Dedifferentiated amniotic fluid mesenchymal stem cell (primary cell): Measurements from ENCODE around the gene PRXL2B.

ENCODE experiments used
- DNase-seq: peaks from one replicate; pipeline ENCODE4 v3.0.0-alpha.2; 2016; ENCODE audit errors: extremely low spot score

Gene PRXL2B

GRCh38 chr1:2635361-2636010 lies 48.9 kb downstream of the PRXL2B start:
- DNase-seq = no peak

GRCh38 chr1:2636733-2637132 lies 50.2 kb downstream of the PRXL2B start:
- DNase-seq = no peak

- DNase-seq = no peak
Measured at GRCh38 chr1:2637442-2638145, 51.0 kb downstream of the PRXL2B start.

GRCh38 chr1:2638466-2639115 lies 52.0 kb downstream of the PRXL2B start:
- DNase-seq = no peak

DNA sequence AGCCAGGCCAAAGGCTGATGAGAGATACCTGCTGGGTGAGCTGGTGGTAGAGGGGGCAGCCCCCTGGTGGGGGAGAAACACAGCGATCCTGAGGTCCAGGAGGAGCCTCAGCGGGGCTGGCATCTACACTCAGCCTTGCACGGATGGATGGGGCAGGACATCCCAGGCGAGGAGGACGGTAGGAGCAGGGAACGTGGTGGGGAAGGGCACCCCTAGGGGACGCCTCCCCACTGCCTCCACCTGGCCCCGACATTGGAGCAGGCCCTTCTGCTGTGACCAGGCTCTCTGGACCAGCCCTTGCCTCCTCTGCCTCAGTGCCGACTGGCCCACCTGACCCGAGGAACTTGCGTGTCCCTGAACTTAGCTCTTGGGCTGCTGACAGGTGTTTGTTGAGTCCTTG lies 52.6 kb downstream of the PRXL2B start:
- DNase-seq = no peak

DNA sequence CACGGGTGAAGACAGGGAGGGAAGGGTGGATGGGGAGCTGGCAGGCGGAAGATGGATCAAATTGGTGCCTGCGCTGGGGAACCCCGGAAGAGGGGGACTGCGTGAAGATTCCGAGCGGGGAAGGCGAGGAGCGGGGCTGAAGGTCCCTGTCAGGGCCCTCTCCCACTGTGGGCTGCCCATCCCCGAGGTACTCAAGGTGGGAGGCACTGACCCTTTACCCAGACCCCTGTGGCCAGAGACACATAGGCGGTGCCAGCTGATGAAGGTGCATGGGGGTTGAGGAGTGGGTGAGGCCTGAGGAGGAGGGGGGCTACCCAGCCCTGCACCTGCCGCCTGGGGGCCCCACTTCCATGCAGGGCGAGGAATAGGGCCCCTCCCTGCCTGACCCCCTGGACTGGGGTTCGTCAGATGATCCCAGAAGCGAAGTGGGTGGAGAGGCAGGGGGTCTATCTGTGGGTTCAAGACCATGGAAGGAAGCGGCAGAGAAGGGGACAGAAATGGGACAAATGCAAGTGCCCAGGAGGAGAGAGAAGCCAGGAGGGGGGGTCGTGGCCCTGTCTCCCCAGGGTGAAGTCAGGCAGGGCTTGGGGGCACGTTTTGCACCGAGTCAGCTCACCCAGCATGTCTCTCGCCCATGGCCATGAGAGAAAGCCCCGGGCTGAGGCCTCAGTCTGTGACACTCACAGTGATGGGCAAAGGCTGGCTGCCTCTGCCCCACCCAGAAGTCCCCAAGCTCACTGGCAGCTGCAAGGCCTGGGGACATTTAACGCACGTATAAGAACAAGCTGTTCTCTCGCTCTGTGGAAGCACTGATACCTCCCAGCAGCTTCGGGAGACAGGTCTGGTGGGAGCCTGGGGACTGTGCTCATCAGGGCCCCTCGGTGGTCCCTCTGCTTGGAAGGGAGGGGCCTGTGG lies 53.3 kb downstream of the PRXL2B start:
- DNase-seq = no peak

- DNase-seq = no peak
Measured at GRCh38 chr1:2640626-2641025, 54.0 kb downstream of the PRXL2B start.
